Gastrocnemius medialis (tissue), 4 donors: ENCODE measurements around the gene MDGA2.

ENCODE experiments used
- POLR2A ChIP-seq, 2 donors: fragments of 450-650 bp; IDR thresholded peaks; one replicate each; pipeline ENCODE4 v1.6.1; 2017; ENCODE audit warnings: antibody characterized with exemption in 2 of 2, mild to moderate bottlenecking in 2 of 2, moderate library complexity in 2 of 2
- TF ChIP-seq, protein P1 (sequence below), 5 experiments: fragments of 450-650 bp in 3 of 5; fragments of 200-600 bp in 2 of 5; sonication (generic) in 2 of 5; IDR thresholded peaks in 4 of 5; conservative IDR thresholded peaks in 1 of 5; 1 replicate in 4 of 5; 2 replicates in 1 of 5; pipeline ENCODE4 v1.5.1; 2016 to 2019; ENCODE audit warnings: antibody characterized with exemption in 5 of 5, mild to moderate bottlenecking in 3 of 5, moderate library complexity in 3 of 5

DNA sequence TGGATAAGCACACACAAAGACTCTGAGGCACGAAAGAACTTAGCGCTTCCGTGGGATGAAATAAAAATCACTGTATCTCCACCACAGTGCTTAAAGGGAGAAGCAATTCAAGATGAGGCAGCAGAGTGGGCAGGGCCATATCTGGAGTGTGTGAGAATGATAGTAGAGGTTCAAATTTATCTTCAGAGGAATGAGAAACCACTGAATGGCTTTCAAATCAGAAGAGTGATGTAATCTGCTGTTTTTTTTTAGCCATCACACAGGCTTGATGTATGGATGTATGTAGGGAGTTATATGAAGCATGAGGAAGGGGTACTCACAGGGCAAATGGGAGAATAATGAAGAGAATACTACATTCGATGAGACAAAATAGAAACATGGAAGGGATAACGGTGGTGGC lies 24.1 kb downstream of the MDGA2 start:
- TF ChIP-seq, protein P1, sequence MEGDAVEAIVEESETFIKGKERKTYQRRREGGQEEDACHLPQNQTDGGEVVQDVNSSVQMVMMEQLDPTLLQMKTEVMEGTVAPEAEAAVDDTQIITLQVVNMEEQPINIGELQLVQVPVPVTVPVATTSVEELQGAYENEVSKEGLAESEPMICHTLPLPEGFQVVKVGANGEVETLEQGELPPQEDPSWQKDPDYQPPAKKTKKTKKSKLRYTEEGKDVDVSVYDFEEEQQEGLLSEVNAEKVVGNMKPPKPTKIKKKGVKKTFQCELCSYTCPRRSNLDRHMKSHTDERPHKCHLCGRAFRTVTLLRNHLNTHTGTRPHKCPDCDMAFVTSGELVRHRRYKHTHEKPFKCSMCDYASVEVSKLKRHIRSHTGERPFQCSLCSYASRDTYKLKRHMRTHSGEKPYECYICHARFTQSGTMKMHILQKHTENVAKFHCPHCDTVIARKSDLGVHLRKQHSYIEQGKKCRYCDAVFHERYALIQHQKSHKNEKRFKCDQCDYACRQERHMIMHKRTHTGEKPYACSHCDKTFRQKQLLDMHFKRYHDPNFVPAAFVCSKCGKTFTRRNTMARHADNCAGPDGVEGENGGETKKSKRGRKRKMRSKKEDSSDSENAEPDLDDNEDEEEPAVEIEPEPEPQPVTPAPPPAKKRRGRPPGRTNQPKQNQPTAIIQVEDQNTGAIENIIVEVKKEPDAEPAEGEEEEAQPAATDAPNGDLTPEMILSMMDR (IDR thresholded peaks at IDR 0.05 in 4 of 5, conservative IDR thresholded peaks at IDR 0.05 in 1 of 5): no peak
- TF ChIP-seq POLR2A (IDR thresholded peaks at IDR 0.05): no peak
